ENCODE results near the gene PTMA. TPM values are rescaled to one million over a fixed set of nuclear protein-coding genes. Genes with fewer than 3 reads are reported as not detected.
"Not testable (repeated sequence)": the region's sequence is repeated elsewhere in the genome, so short reads cannot be mapped to it uniquely, and the experiment has no call there.

PTMA gene, protein sequence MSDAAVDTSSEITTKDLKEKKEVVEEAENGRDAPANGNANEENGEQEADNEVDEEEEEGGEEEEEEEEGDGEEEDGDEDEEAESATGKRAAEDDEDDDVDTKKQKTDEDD
- 1,647 and 2,130 TPM in 2 replicates for total RNA-seq (2014; rRNA removed; shearing (Covaris generic))
- polyA plus RNA-seq (2015; cell fraction: cytosol; rRNA removed) = 1,527 and 1,813 TPM in 2 replicates
- 809 and 884 TPM in 2 replicates for polyA plus RNA-seq (2015; cell fraction: nucleus; rRNA removed)

GRCh38 chr2:231707927-231708772 is at the start of gene PTMA:
PTMA (plus strand) TSS chr2:231708525; CDS start chr2:231708707, 182 bp downstream.
- DNase-seq (ENCODE audit: low read depth) = peak; percentile 100

DNA sequence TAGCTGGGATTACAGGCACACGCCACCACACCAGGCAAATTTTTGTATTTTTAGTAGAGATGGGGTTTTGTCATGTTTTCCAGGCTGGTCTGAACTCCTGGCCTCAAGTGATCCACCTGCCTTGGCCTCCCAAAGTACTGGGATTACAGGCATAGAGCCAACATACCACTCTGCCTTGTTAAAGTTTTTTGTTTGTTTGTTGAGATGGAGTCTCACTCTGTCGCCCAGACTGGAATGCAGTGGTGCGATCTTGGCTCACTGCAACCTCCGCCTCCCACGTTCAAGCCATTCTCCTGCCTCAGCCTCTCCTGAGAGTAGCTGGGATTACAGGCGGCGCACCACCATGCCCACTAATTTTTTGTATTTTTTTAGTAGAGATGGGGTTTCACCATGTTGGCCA is 48.3 kb upstream of the PTMA start:
- DNase-seq (ENCODE audit: low read depth) = not testable (repeated sequence)

GRCh38 chr2:231660860-231661259 is 47.5 kb upstream of the PTMA start:
- DNase-seq (ENCODE audit: low read depth) = no peak

DNA sequence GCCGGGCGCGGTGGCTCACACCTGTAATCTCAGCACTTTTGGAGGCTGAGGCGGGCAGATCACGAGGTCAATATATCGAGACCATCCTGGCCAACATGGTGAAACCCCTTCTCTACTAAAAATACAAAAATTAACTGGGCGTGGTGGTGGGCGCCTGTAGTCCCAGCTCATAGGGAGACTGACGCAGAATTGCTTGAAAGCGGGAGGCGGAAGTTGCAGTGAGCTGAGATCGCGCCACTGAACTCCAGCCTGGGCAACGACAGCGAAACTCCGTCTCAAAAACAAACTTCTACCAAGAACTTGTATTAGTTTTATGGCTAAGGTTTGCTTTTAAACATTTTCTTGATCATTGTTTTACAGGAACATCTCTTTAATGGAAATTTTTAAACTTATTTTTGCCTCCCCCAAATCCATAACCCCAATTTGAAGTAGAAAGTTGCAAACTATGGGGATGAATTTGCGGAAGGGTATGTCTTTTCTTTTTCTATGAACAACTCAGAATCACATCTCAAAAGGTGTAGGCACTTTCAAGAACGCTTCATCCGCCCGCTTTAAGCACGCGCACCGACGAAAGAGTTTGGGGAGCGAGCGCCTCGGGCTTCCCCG is 46.8 kb upstream of the PTMA start:
- no peak for DNase-seq (ENCODE audit: low read depth)

- DNase-seq (ENCODE audit: low read depth) = no peak
Measured at GRCh38 chr2:231662028-231662810, 46.1 kb upstream of the PTMA start.

- no peak for DNase-seq (ENCODE audit: low read depth)
Measured at GRCh38 chr2:231662811-231663457, 45.4 kb upstream of the PTMA start.

GRCh38 chr2:231663458-231664212 is 44.7 kb upstream of the PTMA start:
- DNase-seq (ENCODE audit: low read depth) = no peak

- DNase-seq (ENCODE audit: low read depth) = no peak
Measured at GRCh38 chr2:231664727-231665126, 43.6 kb upstream of the PTMA start.

DNA sequence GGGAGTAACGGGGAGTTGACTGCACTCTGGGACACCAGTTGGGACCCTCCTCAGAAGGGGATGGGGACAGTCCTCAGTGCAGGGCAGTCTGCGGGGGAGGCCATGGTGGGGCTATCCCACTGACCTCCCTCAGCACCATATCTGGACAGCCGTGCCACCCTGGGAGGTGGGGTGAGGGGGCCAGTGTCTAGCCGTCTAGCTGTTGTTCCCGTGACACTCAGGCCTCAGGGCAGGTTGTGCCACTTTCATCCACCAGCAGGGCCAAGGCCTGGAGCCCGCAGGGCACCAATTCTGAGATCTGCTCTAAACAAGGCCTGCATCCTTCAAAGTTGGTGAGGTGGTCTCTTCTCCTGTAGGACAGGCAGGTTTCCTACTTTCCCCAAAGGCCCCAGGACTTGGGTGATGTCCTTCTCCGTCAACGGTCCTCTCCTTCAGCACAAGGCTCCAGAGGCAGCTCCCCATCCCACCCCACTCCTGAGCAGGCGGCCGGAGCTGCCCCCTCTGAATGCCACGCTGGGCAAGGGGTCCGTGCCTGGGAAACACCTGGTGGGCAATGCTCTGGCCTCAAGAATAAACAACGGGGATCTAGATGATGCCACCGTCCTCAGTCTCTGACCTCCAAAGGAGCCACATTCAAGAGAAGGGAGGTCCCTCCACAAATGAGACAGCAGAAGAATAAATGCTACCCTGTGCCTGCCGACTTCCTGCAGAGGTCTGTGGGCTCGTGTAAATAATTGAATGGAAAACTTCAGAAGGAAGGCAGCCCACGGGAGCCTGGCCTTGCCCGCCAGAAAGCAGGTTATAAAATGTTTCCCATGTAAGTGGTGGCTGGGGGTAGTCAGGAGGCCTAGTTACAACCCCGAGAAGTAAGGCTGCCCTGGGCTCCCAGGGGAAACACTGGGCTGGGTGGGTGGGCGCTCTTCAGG is 42.8 kb upstream of the PTMA start:
- DNase-seq (ENCODE audit: low read depth) = no peak

DNA sequence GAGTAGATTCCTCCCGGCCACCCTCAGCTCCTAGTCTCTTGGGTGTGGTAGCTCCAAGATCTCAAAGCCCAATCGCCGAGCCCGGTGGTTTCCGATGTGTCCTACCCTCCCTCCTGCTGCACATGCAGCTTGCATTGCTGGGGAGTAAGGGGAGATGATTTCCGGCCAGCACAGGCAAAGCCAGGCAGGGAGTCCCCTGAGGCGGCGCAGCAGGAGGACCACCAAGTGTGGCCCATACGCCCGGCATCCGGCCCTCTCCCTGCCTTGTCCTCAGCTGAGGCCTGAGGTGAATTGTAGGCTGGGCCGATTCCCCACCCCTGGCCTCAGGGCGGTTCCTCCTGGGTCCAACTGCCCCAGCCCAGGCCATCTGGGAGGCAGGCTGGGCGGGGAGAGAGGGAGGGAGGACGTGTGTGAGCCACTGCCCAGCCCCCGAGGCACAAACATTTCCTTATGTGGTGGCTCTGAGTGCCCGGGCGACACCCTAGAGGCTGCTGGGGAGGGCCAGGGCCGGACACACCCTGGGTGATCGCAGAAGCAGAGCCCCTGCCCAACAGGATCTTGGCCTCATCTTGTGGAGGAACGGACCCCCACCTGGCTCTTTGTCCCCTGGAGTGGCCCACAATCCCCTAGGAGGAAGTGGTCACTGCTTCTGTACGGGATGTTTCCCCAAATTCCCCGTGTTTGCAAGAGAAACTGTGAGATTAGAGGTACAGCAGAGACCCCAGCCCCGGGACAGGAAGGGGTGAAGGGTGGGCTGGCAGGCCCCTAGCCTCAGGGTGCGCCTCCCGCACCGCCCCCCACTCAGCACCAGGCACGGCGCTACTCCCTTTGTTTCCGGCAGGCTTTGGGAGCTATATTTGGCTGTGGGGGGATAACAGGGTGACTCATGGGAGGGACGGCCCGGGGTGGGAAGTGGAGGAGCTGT is 41.9 kb upstream of the PTMA start:
- peak; percentile 92 for DNase-seq (ENCODE audit: low read depth)

DNA sequence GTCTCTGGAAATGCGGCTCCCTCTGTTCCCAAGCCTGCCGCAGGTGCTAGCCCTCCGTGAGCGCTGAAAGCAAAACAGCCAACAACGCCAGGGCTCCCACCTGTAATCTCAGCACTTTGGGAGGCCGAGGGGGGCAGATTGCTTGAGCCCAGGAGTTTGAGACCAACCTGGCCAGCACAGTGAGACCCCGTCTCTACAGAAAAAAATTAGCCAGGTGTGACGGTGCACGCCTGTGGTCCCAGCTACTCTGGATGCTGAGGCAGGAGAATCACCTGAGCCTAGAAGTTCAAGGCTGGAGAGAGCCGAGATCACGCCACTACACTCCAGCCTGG is 41.3 kb upstream of the PTMA start:
- no peak for DNase-seq (ENCODE audit: low read depth)

DNA sequence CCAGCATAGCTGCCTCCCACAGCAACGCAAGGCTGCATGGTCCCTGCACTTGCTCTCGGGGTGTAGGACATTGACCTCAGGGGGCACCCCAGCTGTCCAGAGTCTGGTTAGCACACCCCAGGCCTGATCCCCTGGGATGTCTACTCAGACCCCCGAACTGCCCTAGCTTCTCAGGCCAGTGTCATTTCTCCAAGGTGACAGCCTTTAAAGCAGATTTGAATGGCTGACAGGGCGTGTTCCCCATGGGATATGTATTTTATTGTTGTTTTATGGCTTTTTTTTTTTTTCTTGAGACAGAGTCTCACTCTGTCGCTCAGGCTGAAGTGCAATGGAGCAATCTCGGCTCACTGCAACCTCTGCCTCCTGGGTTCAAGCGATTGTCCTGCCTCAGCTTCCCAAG is 40.8 kb upstream of the PTMA start:
- DNase-seq (ENCODE audit: low read depth) = no peak

DNA sequence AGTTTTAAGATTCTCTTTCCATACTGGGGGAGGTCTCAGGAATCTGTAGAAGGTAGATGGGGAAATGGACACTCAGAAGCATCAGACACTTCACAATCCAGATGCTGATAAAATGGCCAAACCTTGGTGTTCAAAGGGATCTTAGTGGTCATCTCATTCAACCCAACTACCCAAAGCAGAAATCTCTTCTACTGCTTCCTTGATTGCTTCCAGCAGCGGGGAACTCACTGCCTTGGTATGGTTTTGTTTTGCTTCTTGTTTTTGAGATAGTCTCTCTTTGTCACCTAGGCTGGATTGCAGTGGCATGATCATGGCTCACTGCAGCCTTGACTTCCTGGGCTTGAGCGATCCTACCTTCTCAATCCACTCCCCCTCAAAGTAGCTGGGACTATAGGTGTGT is 39.3 kb upstream of the PTMA start:
- no peak for DNase-seq (ENCODE audit: low read depth)

DNA sequence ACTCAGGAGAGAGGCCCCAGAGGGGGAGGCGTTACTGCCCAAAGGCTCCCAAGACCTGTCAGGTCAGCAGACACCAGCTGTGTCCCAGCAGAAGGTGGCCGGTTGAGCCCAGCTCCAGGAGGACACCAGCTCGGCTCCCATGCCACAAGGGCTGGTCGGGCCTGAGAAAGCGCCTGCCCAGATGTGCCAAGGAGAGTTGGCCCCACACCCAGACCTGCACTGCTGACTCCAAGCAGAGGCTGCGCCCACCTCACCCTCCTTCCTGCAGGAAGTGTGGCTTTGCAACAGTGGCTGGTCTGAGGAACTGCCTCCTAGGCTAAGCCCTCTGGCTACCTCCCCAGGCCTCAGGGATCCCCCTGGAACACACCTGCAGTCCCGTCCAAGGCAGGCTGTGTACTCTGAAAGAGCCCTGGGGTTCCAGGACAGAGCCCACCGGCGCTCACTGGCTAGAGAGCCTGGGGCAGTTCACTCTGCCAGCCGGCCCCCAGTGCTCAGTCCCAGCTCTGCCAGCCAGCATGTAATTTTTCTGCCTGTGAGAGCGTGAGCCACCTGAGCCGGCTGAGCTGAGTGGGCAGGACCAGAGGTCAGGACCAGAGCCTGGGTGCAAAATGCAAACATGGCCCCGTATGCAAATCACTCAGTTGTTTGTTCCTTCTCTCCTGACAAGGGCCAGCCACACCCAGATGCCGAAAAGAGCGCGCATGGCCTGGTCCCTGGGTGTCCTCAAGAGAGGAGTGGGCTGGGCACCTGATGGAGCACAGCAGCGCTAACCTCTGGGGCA is 36.9 kb upstream of the PTMA start:
- DNase-seq (ENCODE audit: low read depth) = no peak

- DNase-seq (ENCODE audit: low read depth) = peak; percentile 82
Measured at GRCh38 chr2:231672617-231673347, 35.5 kb upstream of the PTMA start.

GRCh38 chr2:231673348-231673770 is 35.0 kb upstream of the PTMA start:
- DNase-seq (ENCODE audit: low read depth) = peak; percentile 88

Measured in HT1080 (cell line).